NCI-H2107 treated with DMSO at 0.1 percent for 48 hours (cell line): ENCODE measurements around the gene S100Z.
"Not testable (repeated sequence)": the region's sequence is repeated elsewhere in the genome, so short reads cannot be mapped to it uniquely, and the experiment has no call there.

Source experiments
- DNase-seq: peaks from one replicate; lab custom pipeline; 2025; ENCODE audit not compliant: unreplicated experiment; lab: John Stamatoyannopoulos, UW

The S100Z gene

DNA sequence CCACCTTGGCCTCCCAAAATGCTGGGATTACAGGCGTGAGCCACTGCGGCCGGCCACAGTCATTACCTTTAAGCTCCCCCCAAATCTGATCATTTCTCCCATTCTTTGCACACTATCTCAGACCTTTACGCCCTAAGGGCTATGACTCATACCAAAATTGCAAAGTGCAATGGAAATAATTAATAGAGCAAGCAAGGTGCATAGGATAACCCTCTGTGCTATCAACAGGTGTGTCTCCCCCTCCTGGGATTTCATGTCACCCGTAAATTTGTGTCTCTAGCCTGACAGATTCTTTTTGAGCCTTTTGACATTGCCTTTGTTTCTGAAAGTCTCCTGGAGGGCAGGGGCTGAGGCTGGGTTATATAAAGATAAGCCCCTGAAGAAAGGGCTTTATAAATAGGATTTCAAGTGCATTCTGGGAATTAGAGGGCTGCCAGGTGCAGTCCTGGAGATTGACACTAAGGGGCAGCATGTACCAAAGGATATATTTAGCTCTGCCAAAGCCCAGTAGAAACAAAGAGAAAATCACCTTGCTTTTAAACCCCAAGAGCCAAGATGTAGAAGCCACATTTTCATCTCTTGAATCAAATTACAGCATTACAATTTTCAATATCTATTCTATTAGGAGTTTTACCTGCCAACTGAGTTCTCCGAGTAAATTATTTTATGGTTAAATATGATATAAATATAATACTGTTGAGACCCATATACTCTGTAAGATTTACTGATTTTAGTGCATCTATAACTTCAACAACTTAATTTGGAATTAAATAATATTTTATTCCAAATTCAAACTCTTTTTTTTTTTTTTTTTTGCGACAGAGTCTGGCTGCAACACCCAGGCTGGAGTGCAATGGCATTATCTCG lies 18.2 kb downstream of the S100Z start:
- peak; percentile 42 for DNase-seq

DNA sequence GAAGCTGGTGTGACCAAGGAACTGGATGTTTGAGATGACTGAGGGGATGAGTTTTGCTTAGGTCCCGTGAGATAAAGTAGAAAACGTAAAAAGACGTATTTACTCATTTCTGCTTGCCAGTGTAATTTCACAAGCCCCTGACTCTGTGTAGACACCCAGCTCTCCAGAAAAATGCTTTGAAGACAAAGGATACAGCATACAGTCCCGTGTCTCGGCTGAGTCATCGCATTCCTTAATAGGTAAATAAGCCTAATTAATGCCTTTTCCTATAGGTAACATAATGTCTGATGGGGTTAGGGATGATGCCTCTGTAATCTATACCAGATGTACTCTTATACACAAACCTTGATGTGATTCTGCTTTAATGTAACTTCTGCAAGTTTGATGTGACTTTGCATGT lies 20.2 kb downstream of the S100Z start:
- no peak for DNase-seq

DNA sequence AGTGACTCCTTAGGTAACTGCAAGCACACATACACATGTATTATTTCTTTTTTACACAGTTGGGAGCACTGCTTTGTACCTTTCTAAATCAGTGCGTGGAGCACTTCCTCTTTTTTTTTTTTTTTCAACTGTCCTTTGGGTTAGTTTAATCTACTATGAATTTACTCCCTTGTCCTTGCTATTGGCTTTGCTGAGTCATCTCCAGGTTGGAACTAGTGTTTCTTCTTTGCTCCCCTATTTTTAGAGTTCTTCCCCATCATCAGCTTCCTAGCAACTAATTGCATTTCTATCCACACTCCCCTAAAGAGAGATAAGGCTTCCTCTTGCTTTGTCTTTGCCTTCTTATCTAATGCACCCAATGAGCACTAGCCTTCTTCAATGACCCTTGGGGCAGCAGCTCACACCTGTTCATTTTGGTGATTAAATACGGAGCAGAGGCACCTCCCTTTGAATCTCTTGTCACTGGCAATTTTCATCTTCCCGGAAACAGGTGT lies 24.3 kb downstream of the S100Z start:
- peak; percentile 46 for DNase-seq

DNA sequence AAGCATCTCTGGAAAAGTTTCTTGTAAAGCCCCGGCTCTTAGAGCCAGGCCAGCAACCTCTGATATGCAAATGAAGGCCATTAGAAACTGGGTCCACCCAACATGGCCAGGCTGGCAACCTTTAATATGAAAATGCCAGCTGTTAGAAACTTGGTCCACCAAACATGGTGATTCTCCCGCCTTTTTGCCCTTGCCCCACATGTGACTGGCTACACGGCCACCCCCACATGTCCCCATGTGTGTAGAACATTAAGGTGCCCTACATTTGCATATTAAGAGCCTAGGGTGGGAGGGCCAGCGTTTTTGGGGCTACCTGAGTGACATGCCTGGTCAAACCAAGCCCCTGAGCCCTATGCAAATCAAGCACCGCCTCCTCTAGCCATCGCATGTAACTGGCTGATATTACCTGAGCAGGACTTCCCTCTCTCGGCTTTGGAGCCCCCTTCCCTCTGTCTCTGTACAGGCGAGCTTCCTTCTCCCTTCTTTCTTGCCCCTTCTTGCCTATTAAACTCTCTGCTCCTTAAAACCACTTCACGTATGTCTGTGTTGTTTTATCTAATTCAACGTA lies 39.0 kb downstream of the S100Z start:
- DNase-seq, result no peak

DNA sequence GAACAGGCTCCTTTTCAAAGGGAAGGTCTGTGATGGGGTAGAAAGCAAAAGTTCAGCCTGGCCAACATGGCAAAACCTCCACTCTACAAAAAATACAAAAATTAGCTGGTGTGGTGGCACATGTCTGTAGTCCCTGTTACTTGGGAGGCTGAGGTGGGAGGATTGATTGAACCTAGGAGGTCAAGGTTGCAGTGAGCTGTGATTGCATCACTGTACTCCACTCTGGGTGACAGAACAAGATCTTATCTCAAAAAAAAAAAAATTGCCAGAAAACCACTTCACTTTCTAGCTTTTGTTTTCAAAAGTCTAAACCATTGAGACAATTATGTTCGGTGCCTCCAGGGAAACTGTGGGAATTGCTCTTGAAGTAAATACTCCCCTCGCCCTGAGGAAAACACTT lies 43.5 kb downstream of the S100Z start:
- DNase-seq, result no peak

DNA sequence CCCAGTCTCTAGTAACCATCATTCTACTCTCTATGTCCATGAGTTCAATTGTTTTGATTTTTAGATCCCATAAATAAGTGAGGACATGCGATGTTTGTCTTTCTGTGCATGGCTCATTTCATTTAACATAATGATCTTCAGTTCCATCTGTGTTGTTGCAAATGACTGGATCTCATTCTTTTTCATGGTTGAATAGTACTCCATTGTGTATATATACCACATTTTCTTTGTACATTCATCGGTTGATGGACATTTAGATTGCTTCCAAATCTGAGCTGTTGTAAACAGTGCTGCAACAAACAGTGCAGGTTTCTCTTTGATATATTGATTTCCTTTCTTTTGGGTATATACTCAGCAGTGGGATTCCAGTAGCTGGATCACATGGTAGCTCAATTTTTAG lies 46.4 kb downstream of the S100Z start:
- DNase-seq, result no peak

DNA sequence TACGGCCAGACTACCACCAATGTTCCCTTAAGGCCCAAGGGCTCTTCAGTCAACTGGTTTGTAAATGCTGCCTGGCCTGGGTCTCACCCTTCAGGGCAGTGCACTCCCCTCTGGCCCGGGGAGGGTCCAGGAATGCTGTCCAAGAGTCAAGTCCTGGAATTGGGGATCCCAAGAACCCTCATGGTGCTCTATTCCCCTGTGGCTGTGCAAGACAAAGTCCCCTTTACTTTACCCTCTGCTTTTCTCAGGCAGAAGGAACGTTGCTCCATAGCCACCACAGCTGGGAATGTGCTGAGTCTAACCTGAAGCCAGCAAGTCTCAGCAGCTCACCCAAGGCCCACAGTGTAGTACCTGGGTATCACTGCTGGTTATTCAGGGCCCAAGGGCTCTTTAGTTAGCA lies 51.7 kb downstream of the S100Z start:
- no peak for DNase-seq

DNA sequence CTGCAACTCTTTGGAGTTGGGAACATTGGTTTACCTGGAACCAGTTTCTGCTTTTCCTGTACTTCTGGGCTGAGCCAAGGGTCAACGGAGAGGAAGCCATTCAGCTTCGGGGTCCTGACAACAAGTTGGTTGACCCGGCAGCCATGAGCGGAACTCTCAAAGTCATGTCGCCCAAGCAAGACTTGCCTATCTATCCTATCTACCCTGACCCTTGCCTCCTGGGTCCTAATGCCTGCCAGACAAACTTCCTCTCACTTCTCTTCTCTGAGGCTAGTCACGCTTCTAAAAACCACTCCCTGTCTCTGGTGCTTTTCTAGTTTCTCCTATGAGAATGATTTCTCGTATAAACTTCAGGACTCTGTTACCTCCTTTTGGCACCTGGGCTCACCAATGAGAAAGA lies 58.4 kb downstream of the S100Z start:
- DNase-seq, result no peak

DNA sequence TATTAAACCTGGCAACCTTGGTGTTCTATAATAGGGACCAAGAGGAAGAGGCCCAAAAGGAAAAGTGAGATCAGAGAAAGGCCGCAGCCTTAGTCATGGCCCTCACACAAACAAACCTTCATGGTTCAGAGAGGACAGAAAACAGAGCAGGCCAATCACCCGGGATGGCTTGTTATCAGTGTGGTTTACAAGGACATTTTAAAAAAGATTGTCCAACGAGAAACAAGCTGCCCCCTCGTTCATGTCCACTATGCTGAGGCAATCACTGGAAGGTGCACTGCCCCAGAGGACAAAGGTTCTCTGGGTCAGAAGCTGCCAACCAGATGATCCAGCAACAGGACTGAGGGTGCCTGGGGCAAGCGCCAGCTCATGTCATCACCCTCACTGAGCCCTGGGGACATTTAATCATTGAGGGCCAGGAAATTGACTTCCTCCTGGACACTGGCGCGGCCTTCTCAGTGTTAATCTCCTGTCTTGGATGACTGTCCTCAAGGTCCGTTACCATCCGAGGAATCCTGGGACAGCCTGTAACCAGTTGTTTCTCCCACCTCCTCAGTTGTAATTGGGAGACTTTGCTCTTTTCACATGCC lies 60.6 kb downstream of the S100Z start:
- not testable (repeated sequence) for DNase-seq

DNA sequence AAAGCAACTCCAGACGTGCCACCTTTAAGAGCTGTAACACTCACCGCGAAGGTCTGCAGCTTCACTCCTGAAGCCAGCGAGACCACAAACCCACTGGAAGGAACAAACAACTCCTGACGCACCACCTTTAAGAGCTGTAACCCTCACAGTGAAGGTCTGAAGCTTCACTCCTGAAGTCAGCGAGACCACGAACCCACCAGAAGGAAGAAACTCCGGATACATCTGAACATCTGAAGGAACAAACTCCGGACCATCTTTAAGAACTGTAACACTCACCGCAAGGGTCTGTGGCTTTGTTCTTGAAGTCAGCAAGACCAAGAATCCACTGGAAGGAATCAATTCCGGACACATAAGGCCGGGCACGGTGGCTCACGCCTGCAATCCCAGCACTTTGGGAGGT lies 64.9 kb downstream of the S100Z start:
- DNase-seq, result not testable (repeated sequence)

DNA sequence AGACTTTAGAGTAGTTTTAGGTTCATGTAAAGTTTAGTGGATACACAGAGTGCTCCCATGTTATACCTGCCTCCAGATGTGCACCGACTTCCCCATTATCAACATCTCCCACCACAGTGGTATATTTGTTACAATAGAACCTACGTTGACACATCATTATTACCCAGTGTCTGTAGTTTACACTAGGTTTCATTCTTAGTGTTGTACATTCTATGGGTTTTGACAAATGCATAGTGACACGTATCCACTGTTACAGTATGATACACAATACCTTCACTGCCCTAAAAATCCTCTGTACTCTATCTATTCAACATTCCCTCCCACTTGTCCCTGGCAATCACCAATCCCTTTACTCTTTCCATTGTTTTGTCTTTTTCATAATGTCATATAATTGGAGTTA lies 68.7 kb downstream of the S100Z start:
- no peak for DNase-seq

DNA sequence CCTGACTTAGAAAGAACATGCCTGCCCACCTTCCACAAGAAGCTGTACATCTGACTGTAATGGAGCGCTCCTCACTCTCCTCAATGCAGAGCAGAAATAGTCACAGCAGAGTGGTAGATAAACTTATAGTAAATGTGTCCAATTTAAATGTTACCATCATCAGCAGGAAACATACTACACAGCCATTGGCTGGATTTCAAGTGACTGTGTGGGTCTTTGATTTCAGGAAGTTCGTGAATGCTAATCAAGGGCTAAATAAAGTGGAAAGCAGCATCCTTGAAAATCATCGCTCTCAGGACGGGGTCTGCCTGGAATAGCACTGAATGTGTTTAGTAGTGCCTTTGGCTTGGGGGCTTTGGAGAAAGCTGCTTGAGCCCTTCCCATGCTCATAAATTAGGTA lies 70.7 kb downstream of the S100Z start:
- DNase-seq, result no peak

DNA sequence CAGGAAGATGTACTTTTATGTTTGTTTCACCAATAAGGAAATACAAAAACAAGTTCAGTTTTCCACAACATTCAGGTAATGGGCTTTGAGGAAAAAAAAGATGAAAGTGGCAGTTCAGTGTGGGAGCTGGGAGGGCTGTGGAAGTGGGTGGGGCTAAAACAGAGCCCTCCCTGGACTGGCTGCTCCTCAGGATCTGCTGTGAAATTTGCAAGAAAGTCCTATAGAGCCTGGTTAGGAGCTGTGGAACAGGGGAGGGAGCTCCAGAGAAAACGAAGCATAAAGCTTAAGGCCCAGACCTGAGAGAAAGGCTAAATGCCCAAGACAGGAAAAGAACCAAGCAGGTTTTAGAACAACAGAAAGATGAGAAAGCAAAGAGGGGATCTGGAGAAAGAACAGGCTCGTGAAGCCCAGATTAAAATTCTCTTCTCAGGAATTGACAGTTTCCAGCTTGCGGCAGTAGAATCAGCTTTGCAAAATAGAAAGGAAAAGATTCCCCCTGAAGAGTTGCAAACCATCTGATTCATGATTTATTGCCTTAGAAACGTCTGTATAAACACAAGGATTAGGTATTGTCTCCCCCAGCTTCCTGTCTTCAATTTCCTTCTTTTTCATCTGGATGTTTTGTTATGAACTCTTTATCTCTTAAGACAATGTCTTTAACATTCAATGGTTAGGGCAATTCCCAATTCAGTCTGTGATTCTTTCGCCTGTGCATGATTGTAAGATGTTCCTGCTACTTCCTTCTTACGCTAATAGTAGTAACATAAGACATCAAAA lies 76.7 kb downstream of the S100Z start:
- no peak for DNase-seq

DNA sequence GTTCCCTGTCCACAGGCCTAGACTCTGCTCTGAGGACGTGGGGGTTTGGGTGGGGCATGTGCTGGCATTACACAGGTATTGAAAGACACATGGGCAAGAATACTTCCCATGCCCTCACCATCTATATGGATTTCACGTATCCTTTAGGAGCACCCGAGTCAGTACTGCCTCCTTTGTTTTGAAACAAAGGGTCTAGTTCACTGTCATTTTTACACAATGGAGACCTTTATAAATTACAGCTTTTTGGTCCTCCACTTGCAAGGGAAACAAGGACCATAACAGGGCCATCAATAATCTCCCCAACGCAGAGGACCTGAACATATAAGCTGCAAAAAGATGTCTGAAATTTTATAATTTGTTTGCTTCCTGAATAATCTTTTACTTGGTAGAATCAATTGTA lies 78.1 kb downstream of the S100Z start:
- DNase-seq, result no peak

DNA sequence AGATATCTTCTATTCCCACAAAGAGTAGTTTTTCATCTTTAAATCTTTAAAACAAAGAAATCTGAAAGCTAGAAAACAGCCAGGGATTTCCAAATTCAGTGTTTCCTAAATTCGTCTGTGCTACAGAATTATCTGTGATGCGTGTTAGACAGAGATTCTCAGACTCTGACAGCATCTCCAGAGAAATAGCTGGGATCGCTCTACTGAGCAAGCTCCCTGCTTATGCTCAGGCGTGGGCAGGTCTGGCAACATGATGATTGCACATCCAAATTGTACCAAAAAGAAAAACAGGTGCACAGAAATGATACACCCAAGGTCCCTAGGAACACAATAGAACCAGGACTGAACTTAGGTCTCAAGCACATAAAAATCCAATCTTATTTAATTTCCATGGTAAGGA lies 80.3 kb downstream of the S100Z start:
- no peak for DNase-seq

DNA sequence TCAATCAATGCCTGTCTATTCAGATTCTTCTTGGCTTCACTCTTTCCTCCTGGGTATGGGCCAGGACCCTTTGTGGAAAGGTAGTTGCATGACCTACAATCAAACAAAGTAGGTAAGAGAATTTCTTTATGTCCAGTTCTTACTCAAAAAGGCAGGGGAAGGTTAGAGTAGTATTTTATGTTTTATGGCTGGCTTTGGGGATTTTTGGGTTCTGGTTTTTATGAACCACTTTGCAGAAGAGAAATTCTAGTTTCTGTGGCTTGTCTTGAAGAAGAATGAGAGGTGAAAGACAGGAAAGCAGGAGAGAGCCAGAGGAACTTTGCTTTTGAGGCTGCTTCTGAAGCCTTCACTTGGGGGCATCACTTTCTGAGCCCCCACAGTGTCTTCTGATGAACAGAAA lies 88.4 kb downstream of the S100Z start:
- DNase-seq, result no peak

DNA sequence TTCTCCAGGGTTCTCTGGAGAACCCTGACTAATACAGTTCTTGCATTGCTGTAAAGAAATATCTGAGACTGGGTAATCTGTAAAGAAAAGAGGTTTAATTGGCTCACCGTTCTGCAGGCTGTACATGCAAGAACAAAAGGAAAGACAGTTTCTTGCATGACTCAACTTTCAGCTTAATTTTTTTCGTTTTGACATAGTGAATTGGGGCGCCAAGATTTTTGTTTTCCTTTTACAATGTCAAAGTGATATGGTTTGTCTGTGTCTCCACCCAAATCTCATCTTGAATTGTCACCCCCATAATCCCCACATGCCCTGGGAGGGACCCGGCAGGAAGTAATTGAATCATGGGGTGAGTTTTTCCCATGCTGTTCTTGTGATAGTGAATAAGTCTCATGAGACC lies 91.2 kb downstream of the S100Z start:
- DNase-seq, result no peak

DNA sequence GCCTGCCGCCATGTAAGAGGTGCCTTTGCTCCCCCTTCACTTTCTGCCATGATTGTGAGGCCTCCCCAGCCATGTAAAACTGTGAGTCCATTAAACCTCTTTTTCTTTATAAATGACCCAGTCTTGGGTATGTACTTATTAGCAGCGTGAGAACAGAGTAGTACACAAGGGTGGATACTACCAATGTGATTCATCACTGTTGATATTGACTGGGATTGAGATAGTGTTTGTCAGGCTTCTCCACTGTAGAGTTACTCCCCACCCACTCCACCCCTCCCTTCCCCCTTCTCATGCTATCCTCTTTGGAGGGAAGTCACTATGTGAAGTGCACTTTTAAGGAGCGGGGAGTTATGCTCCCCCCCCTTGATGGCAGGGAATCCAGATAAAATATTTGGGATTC lies 91.6 kb downstream of the S100Z start:
- DNase-seq, result no peak

DNA sequence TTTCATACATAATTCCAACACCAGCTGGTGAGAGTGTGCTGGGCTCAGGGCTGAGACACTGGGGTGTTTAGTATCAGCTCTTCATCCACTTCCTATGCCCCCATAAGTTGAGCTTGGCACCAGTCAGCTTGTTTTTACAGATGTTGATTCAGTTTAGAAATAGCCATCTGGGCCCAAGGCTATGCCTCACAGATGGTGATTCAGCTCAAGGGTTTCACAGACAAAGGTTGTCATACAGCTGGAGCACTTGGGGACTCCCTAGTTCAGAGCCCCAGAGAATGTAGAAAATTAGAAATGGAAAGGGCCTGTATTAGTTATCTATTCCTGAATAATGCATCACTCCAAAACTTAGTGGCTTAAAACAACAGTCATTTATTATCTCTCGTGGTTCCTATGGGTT lies 92.8 kb downstream of the S100Z start:
- DNase-seq, result no peak

DNA sequence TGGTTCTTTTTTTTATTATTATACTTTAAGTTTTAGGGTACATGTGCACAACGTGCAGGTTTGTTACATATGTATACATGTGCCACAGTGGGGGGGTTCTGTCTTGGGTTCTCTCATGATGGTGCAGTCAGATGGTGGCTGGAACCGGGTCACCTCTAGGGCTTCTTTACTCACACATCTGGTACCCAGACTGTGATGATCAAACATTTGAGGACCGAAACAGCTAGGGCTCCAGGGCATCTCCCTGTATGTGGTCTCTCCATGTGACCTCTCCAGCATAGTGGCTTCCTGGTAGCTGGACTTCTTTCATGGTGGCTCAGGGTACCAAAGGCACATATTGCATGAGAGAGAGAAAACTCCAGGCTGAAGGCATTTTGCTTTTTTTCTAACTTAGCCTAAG lies 93.2 kb downstream of the S100Z start:
- DNase-seq, result no peak

DNA sequence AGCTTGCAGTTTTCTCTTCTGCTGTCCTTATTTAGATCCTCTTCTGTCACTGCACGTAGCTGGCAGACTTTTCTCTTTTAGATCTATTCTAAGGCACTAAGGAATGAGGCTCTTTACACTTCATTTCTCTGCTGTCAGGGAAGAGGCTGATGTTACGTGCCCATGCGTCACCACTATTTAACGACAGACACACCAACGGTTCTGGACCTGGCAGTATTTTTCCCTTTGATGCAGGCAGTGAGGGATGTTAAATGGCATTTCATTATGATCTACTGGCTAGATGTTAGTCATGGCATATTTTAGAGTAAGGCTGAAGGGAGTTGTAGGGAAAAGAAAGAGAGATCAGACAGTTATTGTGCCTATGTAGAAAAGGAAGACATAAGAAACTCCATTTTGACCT lies 94.8 kb downstream of the S100Z start:
- no peak for DNase-seq

DNA sequence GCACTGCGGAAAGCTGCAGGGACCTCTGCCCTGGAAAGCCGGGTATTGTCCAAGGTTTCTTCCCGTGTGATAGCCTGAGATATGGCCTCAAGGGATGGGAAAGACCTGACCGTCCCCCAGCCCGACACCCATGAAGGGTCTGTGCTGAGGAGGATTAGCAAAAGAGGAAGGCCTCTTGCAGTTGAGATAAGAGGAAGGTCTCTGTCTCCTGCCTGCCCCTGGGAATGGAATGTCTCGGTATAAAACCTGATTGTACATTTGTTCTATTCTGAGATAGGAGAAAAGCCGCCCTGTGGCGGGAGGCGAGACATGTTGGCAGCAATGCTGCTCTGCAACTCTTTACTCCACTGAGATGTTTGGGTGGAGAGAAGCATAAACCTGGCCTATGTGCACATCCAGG lies 95.4 kb downstream of the S100Z start:
- not testable (repeated sequence) for DNase-seq
